Psoas muscle (tissue), 8 donors: ENCODE data around the gene MAFF. TPM values are rescaled to one million over a fixed set of nuclear protein-coding genes. Genes with fewer than 3 reads are reported as not detected.

ENCODE experiments used
- ATAC-seq, 4 donors: fragments of 200-7000 bp; cut with Tn5 transposase; one replicate each; pipeline ENCODE4 v1.9.1; 2020; ENCODE audit warnings: moderate library complexity in 3 of 4, mild to moderate bottlenecking in 2 of 4
- DNase-seq, 2 donors: peaks; one replicate each; pipeline ENCODE4 v3.0.0-alpha.2; 2020
- H3K27ac ChIP-seq: fragments of 200-600 bp; one replicate; pipeline ENCODE4 v1.8.0; 2022
- H3K27me3 ChIP-seq, 3 donors: fragments of 200-600 bp in 1 of 3; one replicate each; pipeline versions ENCODE4 v1.6.1 to v1.8.0; 2013 to 2022; ENCODE audit warnings: low read length in 2 of 3, mild to moderate bottlenecking in 2 of 3, moderate library complexity in 1 of 3; ENCODE audit not compliant: insufficient read depth in 3 of 3
- H3K36me3 ChIP-seq, 2 donors: fragments of 200-600 bp in 1 of 2; one replicate each; pipeline versions ENCODE4 v1.6.1 to v1.8.0; 2013 to 2022; ENCODE audit warnings: low read depth in 1 of 2, mild to moderate bottlenecking in 1 of 2, moderate library complexity in 1 of 2; ENCODE audit not compliant: insufficient read depth in 1 of 2
- H3K4me1 ChIP-seq: fragments of 200-600 bp; one replicate; pipeline ENCODE4 v1.8.0; 2022
- H3K4me3 ChIP-seq: fragments of 200-600 bp; one replicate; pipeline ENCODE4 v1.8.0; 2022; ENCODE audit warnings: mild to moderate bottlenecking
- H3K9me3 ChIP-seq: fragments of 200-600 bp; one replicate; pipeline ENCODE4 v1.8.0; 2022
- WGBS, 3 donors: extraction: QIAGEN DNeasy Blood & Tissue Kit; methylation state at CpG; one replicate each; pipeline versions ENCODE4 v1.1.6 to v1.1.7; 2013; 5-methylcytosine and 5-hydroxymethylcytosine counted together
- intact Hi-C, 2 donors: fragments of 100-400 bp; cut with DNase I; formaldehyde crosslinking; loops; one replicate each; pipeline versions ENCODE4 v1.11.0 to v1.14.2; 2022
- polyA plus RNA-seq, 3 donors: library from polyadenylated mRNA; stranded (reverse); fragments of 200-250 nt; gene quantifications; one replicate each; pipeline ENCODE4 v1.2.3, GENCODE V29; 2013
- total RNA-seq, 4 donors: library from RNA; stranded (reverse); fragmentation: NEBNext Ultra II Directional in 2 of 4; extraction: Animal tissue kit (Norgen Biotek cat#: 25700) in 2 of 4; gene quantifications; one replicate each; pipeline versions ENCODE4 v1.2.1 to v1.2.4, GENCODE V29; 2021 to 2023
- TF ChIP-seq, protein P1 (sequence below): fragments of 200-600 bp; IDR thresholded peaks from one replicate; pipeline ENCODE4 v1.8.0; 2022; ENCODE audit warnings: antibody characterized with exemption
- donor health status: healthy with polysubstance abuse.
- donor health status: DM: no; HTN: no; CAD: no; lungs with moderate emphysema.
- donor health status: Bipolar disorder and iron deficiency.
- donor health status: healthy.
- donor health status: DM: yes; HTN: yes; CAD: no.
- donor health status: DM: no; HTN: no; CAD: no.
- donor health status: DM: no; HTN: no; CAD: no.
- donor health status: DM: yes; HTN: yes; CAD: no.

Gene MAFF
- total and polyA plus RNA-seq, 7 donors = 5.7 to 118 (median 28.1) TPM

DNA sequence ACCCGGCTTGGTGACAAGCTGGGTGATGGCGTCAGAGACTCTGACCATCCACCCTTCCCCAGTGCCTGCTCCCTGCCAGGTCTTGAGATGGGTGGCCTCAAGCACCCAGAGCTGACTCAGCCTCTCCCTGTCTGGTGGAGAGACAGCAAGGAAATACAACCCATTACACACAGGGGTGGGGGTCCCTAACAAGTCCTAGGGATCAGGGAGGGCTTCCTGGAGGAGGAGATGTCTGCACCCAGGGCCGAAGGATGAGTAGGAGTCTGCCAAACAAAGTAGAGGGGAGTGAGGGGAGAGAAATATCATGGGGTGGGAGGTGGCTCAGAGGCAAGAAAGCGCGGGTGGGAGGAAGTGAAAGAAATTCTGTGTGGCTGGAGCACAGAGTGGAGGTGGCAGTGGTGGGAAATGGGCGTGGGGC is 6.8 kb downstream of the MAFF start:
- no peak overlapping the region for H3K4me3 ChIP-seq
- H3K27ac ChIP-seq = no peak overlapping the region
- DNase-seq (peak in 1 of 2 donors; percentile 43), ATAC-seq (no peak)
- intact Hi-C loops = loop anchor here (10.0 kb wide), 1 partner anchor 94 kb away; the partner anchor contains the start of gene BAIAP2L2 (in 2 of the 2)
- no peaks in the 10 kb centered on the region for H3K9me3 ChIP-seq
- H3K4me1 ChIP-seq = peaks cover 17% of the 10 kb centered on the region
- no peaks in the 10 kb centered on the region for H3K27me3 ChIP-seq
- TF ChIP-seq, protein P1, sequence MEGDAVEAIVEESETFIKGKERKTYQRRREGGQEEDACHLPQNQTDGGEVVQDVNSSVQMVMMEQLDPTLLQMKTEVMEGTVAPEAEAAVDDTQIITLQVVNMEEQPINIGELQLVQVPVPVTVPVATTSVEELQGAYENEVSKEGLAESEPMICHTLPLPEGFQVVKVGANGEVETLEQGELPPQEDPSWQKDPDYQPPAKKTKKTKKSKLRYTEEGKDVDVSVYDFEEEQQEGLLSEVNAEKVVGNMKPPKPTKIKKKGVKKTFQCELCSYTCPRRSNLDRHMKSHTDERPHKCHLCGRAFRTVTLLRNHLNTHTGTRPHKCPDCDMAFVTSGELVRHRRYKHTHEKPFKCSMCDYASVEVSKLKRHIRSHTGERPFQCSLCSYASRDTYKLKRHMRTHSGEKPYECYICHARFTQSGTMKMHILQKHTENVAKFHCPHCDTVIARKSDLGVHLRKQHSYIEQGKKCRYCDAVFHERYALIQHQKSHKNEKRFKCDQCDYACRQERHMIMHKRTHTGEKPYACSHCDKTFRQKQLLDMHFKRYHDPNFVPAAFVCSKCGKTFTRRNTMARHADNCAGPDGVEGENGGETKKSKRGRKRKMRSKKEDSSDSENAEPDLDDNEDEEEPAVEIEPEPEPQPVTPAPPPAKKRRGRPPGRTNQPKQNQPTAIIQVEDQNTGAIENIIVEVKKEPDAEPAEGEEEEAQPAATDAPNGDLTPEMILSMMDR = no peak
- WGBS, 3 donors = 72 to 90% (median 73%) methylated on average over 5 to 6 of the region's 6 CpGs
- peaks cover 0 to 8% of the 10 kb centered on the region in 2 donors for H3K36me3 ChIP-seq

DNA sequence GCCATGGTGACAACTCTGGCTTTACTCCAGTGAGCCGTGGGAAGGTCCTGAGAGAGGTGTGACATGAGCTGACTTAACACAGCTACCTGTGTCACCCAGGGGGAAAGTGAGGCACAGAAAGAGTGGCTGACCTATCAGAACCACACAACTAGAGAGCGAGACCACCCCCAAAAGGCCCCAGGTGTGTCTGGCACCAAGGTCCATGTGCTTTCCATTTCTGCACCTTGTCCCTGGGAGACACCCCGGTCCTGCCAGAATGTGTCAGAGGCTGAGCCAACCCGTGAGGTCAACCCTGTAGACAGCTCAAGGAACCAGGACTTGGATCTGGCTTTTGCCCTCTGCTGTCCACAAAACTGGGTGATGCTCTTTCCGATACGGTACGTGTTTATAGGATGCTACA is 9.8 kb downstream of the MAFF start:
- Histone ChIP-seq H3K27me3 (no peaks in the 10 kb centered on the region), H3K36me3 (peaks cover 0 to 11% of the 10 kb centered on the region in 2 donors), H3K4me1 (peaks cover 8% of the 10 kb centered on the region), H3K27ac (no peak overlapping the region), H3K4me3 (no peak overlapping the region), H3K9me3 (no peaks in the 10 kb centered on the region)
- WGBS, 3 donors = 89 to 94% (median 91%) methylated on average over 7 of the region's 7 CpGs
- intact Hi-C loops = no loop called here
- TF ChIP-seq, protein P1 = no peak
- DNase-seq (no peak), ATAC-seq (no peak)

DNA sequence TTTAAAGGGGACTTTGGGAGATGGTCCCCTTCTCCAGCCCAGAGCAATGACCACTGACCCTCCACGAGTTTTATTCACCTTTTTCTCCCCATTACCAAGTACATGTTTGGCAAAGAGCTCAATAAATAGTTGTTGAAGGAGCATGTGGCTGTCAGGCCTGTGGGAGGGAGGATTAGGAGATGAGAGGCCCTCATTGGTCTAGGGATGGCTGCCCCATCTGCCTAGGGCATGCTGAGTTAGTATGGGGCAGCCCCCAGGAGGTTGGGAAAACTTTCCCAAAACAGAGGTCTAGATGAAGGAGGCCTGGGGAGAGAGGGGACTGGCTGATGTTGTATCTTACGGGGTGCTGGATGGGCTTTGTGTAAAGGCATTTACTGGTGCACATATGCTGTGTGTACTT is 10.6 kb downstream of the MAFF start:
- TF ChIP-seq, protein P1 = no peak
- no peak overlapping the region for H3K27ac ChIP-seq
- no peaks in the 10 kb centered on the region for H3K27me3 ChIP-seq
- H3K9me3 ChIP-seq = no peaks in the 10 kb centered on the region
- no peak overlapping the region for H3K4me3 ChIP-seq
- H3K4me1 ChIP-seq = peaks cover 8% of the 10 kb centered on the region
- DNase-seq = no peak
- intact Hi-C loops = no loop called here
- peaks cover 0 to 14% of the 10 kb centered on the region in 2 donors for H3K36me3 ChIP-seq
- 74 to 83% (median 78%) methylated on average over 2 of the region's 2 CpGs for WGBS, 3 donors
- no peak for ATAC-seq

DNA sequence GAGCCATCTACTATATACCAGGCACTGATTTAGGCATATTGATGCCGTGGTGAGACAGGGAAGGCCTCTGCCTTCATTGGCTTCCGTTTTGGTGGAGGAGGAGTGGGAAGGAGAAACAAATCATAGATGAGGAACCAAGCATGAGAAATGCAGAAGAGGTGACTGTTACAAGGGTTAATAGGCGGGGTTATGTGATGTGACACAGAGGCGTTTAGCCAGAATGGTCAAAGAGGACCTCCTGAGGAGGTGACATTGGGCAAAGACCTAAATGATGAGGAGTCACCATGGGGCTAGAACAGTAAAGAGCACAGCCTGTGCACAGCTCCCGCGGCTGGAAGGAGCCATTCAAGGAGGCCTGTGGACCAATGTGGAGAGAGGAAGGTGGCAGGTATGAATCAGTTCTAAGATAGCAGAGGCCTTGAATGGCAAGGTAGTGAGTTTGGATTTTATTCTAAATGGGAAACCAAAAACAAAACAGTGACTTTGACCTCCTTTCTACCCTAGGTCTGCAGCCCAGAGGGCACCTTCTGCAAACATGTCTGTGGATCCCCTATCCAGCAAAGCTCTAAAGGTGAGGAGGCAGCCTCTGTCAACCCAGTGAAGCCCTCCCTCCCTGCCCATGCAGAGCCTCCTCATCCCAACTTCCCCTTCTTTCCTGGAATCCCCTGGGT is 11.7 kb downstream of the MAFF start:
- TF ChIP-seq, protein P1 = no peak
- Histone ChIP-seq H3K4me1 (peaks cover 16% of the 10 kb centered on the region), H3K9me3 (no peaks in the 10 kb centered on the region), H3K27ac (peak overlapping the region; percentile 58), H3K36me3 (peaks cover 0 to 6% of the 10 kb centered on the region in 2 donors), H3K4me3 (no peak overlapping the region), H3K27me3 (no peaks in the 10 kb centered on the region)
- no peak for ATAC-seq
- no peak for DNase-seq
- intact Hi-C loops = no loop called here
- 95 to 97% (median 96%) methylated on average over 6 of the region's 6 CpGs for WGBS, 3 donors

DNA sequence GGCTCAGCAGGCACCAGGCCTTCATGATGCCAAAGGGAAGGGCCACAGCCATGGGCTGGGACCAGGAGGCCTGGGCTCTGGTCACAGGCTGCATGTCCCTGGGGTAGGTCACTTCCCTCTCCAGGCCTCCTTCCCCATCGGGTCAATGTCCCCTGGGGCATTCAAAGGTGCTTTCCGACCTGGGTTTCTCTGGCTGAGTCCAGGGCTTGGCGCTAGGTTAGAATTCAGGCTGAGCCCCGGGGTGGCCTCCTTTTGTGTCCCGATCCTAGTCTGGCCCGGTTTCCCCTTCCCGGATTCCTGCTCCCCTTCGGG is 12.2 kb downstream of the MAFF start:
- 27 to 33% (median 31%) methylated on average over 8 of the region's 8 CpGs for WGBS, 3 donors
- DNase-seq (no peak), ATAC-seq (no peak)

More for the DNA sequence above, 12.2 kb downstream of the MAFF start:
- Histone ChIP-seq H3K4me3 (peak overlapping the region; percentile 44), H3K9me3 (no peaks in the 10 kb centered on the region), H3K4me1 (peaks cover 21% of the 10 kb centered on the region), H3K36me3 (peaks cover 0 to 6% of the 10 kb centered on the region in 2 donors), H3K27ac (peak overlapping the region; percentile 58), H3K27me3 (no peaks in the 10 kb centered on the region)
- intact Hi-C loops = no loop called here
- TF ChIP-seq, protein P1 = no peak
